Esophagus mucosa (tissue), 1 donor: ENCODE data around the gene CRNN. TPM values are rescaled to one million over a fixed set of nuclear protein-coding genes. Genes with fewer than 3 reads are reported as not detected.

Experiments
- ATAC-seq: fragments of 200-7000 bp; cut with Tn5 transposase; one replicate; pipeline ENCODE4 v1.9.1; 2020
- total RNA-seq: library from RNA; stranded (reverse); gene quantifications from one replicate; pipeline ENCODE4 v1.2.4, GENCODE V29; 2023
- donor health status: DM: yes; HTN: yes; CAD: no.

The CRNN gene
- total RNA-seq, result 1,110 TPM

GRCh38 chr1:152413909-152414308 is at the start of gene CRNN:
Gene CRNN (minus strand): TSS chr1:152414263. CDS start chr1:152412233, 2,030 bp downstream.
- ATAC-seq, result no peak

GRCh38 chr1:152462636-152463035 is 48.6 kb upstream of the CRNN start:
- no peak for ATAC-seq

- peak; percentile 64 for ATAC-seq
These were observed 47.5 kb upstream of the CRNN start for GRCh38 chr1:152461544-152461943.

DNA sequence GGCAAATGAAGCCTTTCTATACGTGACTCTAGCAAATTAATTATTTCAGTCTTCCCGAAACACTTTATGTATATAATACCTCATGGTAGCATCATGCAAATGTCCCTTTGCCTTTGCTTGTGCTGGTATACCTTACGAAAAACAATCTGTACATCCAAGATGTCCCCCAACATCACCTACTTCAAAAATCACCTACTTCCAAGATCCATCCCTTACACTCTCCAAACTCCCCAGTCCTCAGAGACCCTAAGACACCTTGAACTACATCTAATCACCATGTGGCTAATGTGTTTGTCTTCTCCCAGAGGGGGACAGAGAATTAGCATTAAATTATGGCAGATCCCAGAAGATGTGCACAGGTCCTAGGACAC is 46.5 kb upstream of the CRNN start:
- no peak for ATAC-seq

- peak; percentile 68 for ATAC-seq
These were observed 45.8 kb upstream of the CRNN start for GRCh38 chr1:152459596-152460528.

- ATAC-seq, result peak; percentile 81
These were observed 44.5 kb upstream of the CRNN start for GRCh38 chr1:152458384-152459185.

DNA sequence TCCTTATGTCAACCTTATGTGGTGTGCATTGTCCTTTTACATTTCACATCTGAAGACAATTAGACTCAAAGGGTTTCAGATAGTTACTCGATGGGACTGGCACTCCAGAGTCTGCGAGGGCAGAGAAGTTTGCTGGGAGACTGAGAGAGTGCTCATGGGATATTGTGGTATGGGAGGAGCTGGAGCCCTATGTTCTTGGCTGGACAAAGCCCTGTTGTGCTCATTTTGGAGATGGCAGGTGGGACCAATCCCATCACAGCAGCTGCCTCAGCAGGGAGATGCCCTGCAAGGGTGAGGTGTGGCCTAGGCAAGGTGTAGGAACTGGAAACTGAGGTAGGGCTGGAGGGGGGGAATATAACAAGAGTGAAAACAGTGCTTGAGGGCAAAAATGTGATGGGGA is 43.5 kb upstream of the CRNN start:
- ATAC-seq, result no peak

DNA sequence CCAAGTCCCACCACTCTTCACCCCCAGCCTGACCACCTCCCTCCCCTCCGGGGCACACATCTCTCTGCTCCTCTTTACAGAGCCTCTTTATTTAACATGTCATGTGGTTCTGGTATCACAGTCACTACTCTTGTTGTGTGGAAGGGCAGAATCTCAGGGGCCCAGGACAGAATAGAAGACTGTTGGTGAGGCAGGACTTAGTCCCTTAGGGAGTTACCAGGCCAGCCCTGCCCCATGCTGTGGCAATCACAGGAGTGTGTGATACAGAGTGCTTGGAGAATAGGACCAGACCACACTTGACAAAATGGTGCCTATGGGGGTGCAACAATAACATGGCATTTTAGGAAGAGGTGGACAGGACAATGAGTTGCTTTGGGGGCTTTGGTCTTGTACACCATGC is 43.0 kb upstream of the CRNN start:
- peak; percentile 25 for ATAC-seq

- ATAC-seq, result no peak
These were observed 37.2 kb upstream of the CRNN start for GRCh38 chr1:152451254-152451653.

GRCh38 chr1:152449661-152450060 is 35.6 kb upstream of the CRNN start:
- no peak for ATAC-seq

GRCh38 chr1:152448496-152448895 is 34.4 kb upstream of the CRNN start:
- no peak for ATAC-seq

GRCh38 chr1:152448095-152448494 is 34.0 kb upstream of the CRNN start:
- ATAC-seq, result peak; percentile 62

- ATAC-seq, result peak; percentile 66
These were observed 33.4 kb upstream of the CRNN start for GRCh38 chr1:152447484-152447883.

GRCh38 chr1:152444045-152444444 is 30.0 kb upstream of the CRNN start:
- peak; percentile 19 for ATAC-seq

- peak; percentile 81 for ATAC-seq
These were observed 28.7 kb upstream of the CRNN start for GRCh38 chr1:152442765-152443164.

GRCh38 chr1:152442301-152442700 is 28.2 kb upstream of the CRNN start:
- ATAC-seq, result no peak

- no peak for ATAC-seq
These were observed 27.7 kb upstream of the CRNN start for GRCh38 chr1:152441756-152442155.

DNA sequence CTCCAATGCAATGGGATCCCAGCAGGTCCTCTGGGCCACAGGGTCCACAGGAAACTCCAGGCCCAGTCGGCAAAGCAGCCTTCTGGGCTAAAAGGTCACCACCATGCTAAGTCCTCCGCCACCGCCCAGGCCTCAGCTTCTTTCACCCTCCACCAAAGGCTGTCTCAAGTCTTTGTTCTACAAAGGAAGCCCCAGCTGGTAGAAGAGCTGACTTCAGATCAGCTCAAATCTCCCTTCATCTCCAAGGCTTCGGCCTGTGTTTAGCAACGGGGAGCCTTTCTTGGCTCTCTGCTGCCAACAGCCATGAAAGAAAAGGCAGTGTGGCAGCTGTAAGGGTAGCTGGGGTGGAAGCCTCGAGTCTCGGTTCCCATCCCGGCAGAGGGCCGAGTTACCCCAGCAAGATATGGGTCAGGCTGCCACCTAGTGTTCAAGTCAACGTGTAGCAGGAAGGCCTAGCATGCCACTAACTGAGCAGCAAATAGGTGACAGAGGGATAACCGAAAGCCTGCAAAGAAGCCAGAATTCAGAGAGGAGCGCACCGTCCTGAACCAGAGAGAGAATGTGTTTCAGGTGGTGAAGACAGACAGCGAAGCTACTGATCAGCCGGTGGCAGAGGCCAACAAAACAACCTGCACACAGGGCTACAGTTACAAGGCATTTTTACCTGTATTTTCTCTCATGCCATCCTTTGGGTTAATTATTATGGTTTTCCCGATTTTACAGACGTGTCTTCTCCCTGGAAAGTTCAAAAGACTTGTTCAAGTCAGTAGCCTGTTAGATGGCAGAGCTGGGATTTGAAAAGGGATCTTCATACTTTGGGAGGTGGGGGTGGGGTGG is 26.8 kb upstream of the CRNN start:
- peak; percentile 58 for ATAC-seq

DNA sequence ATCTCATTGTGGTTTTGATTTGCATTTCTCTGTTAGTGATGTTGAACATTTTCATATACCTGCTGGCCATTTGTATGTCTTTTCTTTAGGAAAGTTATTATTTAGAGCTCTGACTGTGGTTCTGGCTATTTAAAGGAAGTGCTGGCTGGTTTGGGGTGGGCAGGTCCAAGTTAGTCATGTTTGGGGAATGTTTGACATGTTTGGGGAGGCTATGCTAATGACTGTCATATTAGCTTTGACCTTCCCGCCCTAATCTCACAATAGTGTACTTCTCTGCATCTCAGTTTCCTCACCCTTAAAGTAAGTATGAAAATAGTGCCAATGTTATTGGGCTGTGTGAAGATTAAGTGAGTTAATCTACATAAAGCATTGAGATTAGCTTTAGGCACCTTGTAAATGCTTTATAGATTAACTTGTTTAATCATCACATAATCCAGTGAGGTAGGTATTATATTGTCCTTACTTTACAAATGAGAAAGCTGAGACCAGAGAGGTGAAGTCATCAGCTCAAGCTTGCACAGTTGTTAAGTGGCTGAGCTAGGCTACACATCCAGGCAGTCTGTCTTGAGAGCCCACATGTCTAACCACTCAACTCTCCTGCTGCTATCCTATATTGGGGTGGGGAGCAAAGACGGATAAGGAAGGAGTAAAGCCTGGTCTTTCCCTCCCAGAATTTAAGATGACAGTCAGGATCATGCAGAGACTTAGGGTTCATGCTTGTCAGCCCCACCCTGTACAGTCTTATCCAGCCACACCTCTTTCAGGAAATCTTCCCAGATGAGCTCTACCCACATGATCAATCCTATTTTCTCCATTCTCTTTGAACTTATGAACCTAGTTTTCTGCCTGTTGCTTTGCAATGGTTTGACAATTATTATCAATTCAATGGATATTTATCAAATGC is 22.8 kb upstream of the CRNN start:
- peak; percentile 91 for ATAC-seq

DNA sequence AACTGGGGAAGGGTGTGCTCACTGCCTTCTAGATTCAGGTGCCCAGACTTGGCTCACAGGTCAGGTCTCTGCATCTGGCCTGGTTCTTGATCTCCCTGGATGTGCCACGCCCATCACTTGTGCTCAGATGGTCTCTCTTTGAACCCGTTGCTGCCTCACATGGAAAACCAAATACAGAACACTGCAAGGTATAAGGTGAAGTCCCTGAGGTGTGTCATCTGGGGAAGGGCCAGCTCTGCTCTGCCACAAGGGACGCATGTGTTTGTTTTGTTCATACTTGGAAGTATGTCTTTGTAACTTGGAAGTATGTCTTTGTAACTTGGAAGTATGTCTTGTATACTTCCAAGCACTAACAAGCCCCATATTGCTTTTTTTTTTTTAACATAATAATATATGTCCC is 13.4 kb upstream of the CRNN start:
- peak; percentile 98 for ATAC-seq

DNA sequence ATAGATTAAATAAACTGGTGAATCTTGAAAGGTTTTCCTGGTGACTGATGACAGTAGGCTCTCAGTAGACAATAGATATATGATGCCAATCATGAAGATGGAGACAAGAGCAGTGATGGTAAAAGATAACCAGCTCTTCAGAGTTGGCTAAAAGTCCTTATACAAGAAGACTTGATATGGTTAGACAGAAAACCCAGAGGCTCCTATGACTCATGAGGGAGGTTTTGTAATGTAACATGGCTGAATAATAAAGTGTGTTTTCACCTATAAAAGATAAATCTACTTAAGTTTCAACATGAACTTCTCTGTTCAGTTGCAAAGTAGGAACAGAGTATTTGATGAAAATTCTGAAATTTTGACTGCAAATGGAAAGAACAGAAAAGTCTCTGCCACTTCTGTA is 12.7 kb upstream of the CRNN start:
- ATAC-seq, result peak; percentile 53

GRCh38 chr1:152419917-152420316 is 5.9 kb upstream of the CRNN start:
- peak; percentile 91 for ATAC-seq
